ENCODE measurements around the gene GBF1.

GBF1 gene

GRCh38 chr10:102354451-102354850 lies 109.1 kb downstream of the GBF1 start:
- DNase-seq (ENCODE audit: low spot score) = no peak

GRCh38 chr10:102358712-102359382 lies 113.5 kb downstream of the GBF1 start:
- no peak for DNase-seq (ENCODE audit: low spot score)

- no peak for DNase-seq (ENCODE audit: low spot score)
These were observed 122.1 kb downstream of the GBF1 start for GRCh38 chr10:102367441-102367840.

- no peak for DNase-seq (ENCODE audit: low spot score)
These were observed 122.7 kb downstream of the GBF1 start for GRCh38 chr10:102368077-102368476.

GRCh38 chr10:102371295-102371694 lies 126.0 kb downstream of the GBF1 start:
- no peak for DNase-seq (ENCODE audit: low spot score)

GRCh38 chr10:102375250-102375649 lies 129.9 kb downstream of the GBF1 start:
- DNase-seq (ENCODE audit: low spot score) = no peak

- no peak for DNase-seq (ENCODE audit: low spot score)
These were observed 130.5 kb downstream of the GBF1 start for GRCh38 chr10:102375867-102376266.

GRCh38 chr10:102376901-102377300 lies 131.6 kb downstream of the GBF1 start:
- no peak for DNase-seq (ENCODE audit: low spot score)

GRCh38 chr10:102379383-102379782 lies 134.1 kb downstream of the GBF1 start:
- no peak for DNase-seq (ENCODE audit: low spot score)

- DNase-seq (ENCODE audit: low spot score) = no peak
These were observed 136.7 kb downstream of the GBF1 start for GRCh38 chr10:102381983-102382382.

GRCh38 chr10:102382871-102383270 lies 137.5 kb downstream of the GBF1 start:
- DNase-seq (ENCODE audit: low spot score) = no peak

- DNase-seq (ENCODE audit: low spot score) = no peak
These were observed 138.7 kb downstream of the GBF1 start for GRCh38 chr10:102384053-102384452.

- no peak for DNase-seq (ENCODE audit: low spot score)
These were observed 139.5 kb downstream of the GBF1 start for GRCh38 chr10:102384606-102385429.

GRCh38 chr10:102389894-102390293 lies 144.6 kb downstream of the GBF1 start:
- no peak for DNase-seq (ENCODE audit: low spot score)

- DNase-seq (ENCODE audit: low spot score) = no peak
These were observed 147.0 kb downstream of the GBF1 start for GRCh38 chr10:102392306-102392705.

GRCh38 chr10:102393411-102394078 lies 148.2 kb downstream of the GBF1 start:
- DNase-seq (ENCODE audit: low spot score) = no peak

- DNase-seq (ENCODE audit: low spot score) = peak; percentile 99
These were observed 148.9 kb downstream of the GBF1 start for GRCh38 chr10:102394079-102394800.

- no peak for DNase-seq (ENCODE audit: low spot score)
These were observed 149.6 kb downstream of the GBF1 start for GRCh38 chr10:102394801-102395399.

- peak; percentile 95 for DNase-seq (ENCODE audit: low spot score)
These were observed 150.3 kb downstream of the GBF1 start, which contains the start of gene NFKB2 for GRCh38 chr10:102395400-102396316. TSS of gene NFKB2 (plus strand) at chr10:102395705. CDS start at chr10:102395960, 255 bp downstream.

GRCh38 chr10:102396317-102396650 lies 151.0 kb downstream of the GBF1 start:
- no peak for DNase-seq (ENCODE audit: low spot score)

- DNase-seq (ENCODE audit: low spot score) = no peak
These were observed 151.4 kb downstream of the GBF1 start for GRCh38 chr10:102396730-102397151.

Data from hepatic stellate cell (primary cell).